ENCODE results near the gene ARID3B. TPM values are rescaled to one million over a fixed set of nuclear protein-coding genes. Genes with fewer than 3 reads are reported as not detected.

ARID3B gene
- total RNA-seq, 4 donors from 2014 or later = 6.7 to 12.3 (median 8.4) TPM

- no peak overlapping the region for H3K4me3 ChIP-seq
- no peaks in the 10 kb centered on the region for H3K27me3 ChIP-seq
- TF ChIP-seq CTCF (IDR thresholded peaks at IDR 0.05) = no peak
- TF ChIP-seq POLR2A (IDR thresholded peaks at IDR 0.05) = no peak
- WGBS = 65% methylated on average over 11 of the region's 11 CpGs
- H3K4me1 ChIP-seq = peaks cover 24% of the 10 kb centered on the region
- H3K9me3 ChIP-seq = no peaks in the 10 kb centered on the region
- no peak for DNase-seq (ENCODE audit: low spot score in 2 of 2)
- H3K27ac ChIP-seq = no peak overlapping the region
- no peaks in the 10 kb centered on the region for H3K36me3 ChIP-seq
Observed at GRCh38 chr15:74611341-74611740, 70.3 kb downstream of the ARID3B start.

GRCh38 chr15:74611834-74612233 is 70.8 kb downstream of the ARID3B start:
- Histone ChIP-seq H3K36me3 (no peaks in the 10 kb centered on the region), H3K4me3 (no peak overlapping the region)
- WGBS = 90% methylated on average over 2 of the region's 6 CpGs

GRCh38 chr15:74612677-74613076 is 71.7 kb downstream of the ARID3B start:
- H3K27ac ChIP-seq = no peak overlapping the region
- DNase-seq (ENCODE audit: low spot score in 2 of 2) = peak in 1 of 2 donors; percentile 54
- H3K4me3 ChIP-seq = no peak overlapping the region
- no peaks in the 10 kb centered on the region for H3K9me3 ChIP-seq
- TF ChIP-seq CTCF (IDR thresholded peaks at IDR 0.05) (no peak), POLR2A (IDR thresholded peaks at IDR 0.05) (no peak), POLR2AphosphoS5 (IDR thresholded peaks at IDR 0.05) (no peak), EP300 (IDR thresholded peaks at IDR 0.05) (no peak)
- WGBS = 85% methylated on average over 2 of the region's 2 CpGs
- peaks cover 37% of the 10 kb centered on the region for H3K4me1 ChIP-seq
- H3K27me3 ChIP-seq = no peaks in the 10 kb centered on the region
- no peaks in the 10 kb centered on the region for H3K36me3 ChIP-seq

More at GRCh38 chr15:74611834-74612233, 70.8 kb downstream of the ARID3B start:
- no peaks in the 10 kb centered on the region for H3K27me3 ChIP-seq
- H3K27ac ChIP-seq = no peak overlapping the region
- no peak for DNase-seq (ENCODE audit: low spot score in 2 of 2)
- TF ChIP-seq POLR2AphosphoS5 (IDR thresholded peaks at IDR 0.05) (no peak), CTCF (IDR thresholded peaks at IDR 0.05) (no peak), POLR2A (IDR thresholded peaks at IDR 0.05) (no peak), EP300 (IDR thresholded peaks at IDR 0.05) (no peak)
- no peaks in the 10 kb centered on the region for H3K9me3 ChIP-seq
- H3K4me1 ChIP-seq = peaks cover 29% of the 10 kb centered on the region

GRCh38 chr15:74613089-74613952 is 72.3 kb downstream of the ARID3B start:
- Histone ChIP-seq H3K27ac (no peak overlapping the region), H3K4me1 (peaks cover 43% of the 10 kb centered on the region), H3K9me3 (no peaks in the 10 kb centered on the region), H3K4me3 (no peak overlapping the region), H3K36me3 (no peaks in the 10 kb centered on the region), H3K27me3 (no peaks in the 10 kb centered on the region)
- TF ChIP-seq CTCF (IDR thresholded peaks at IDR 0.05) (no peak), EP300 (IDR thresholded peaks at IDR 0.05) (no peak), POLR2A (IDR thresholded peaks at IDR 0.05) (no peak)
- peak in 1 of 2 donors; percentile 61 for DNase-seq (ENCODE audit: low spot score in 2 of 2)
- 71% methylated on average over 6 of the region's 6 CpGs for WGBS

GRCh38 chr15:74613953-74614743 is 73.1 kb downstream of the ARID3B start:
- DNase-seq (ENCODE audit: low spot score in 2 of 2) = peak in 1 of 2 donors; percentile 64
- H3K9me3 ChIP-seq = no peaks in the 10 kb centered on the region
- WGBS = 52% methylated on average over 27 of the region's 38 CpGs
- H3K27ac ChIP-seq = peak overlapping the region; percentile 97
- H3K36me3 ChIP-seq = peaks cover 3% of the 10 kb centered on the region
- peak overlapping the region; percentile 81 for H3K4me3 ChIP-seq
- peaks cover 52% of the 10 kb centered on the region for H3K4me1 ChIP-seq
- no peaks in the 10 kb centered on the region for H3K27me3 ChIP-seq
- TF ChIP-seq CTCF (IDR thresholded peaks at IDR 0.05) (no peak), POLR2AphosphoS5 (IDR thresholded peaks at IDR 0.05) (no peak), EP300 (IDR thresholded peaks at IDR 0.05) (no peak), POLR2A (IDR thresholded peaks at IDR 0.05) (no peak)

All from suprapubic skin (tissue), 4 donors.